HG02623 (cell line): ENCODE data around the gene CST4.
A peak's percentile ranks its signal among the peaks of the same experiment; 100 is the strongest.
"Not testable (repeated sequence)": the region's sequence is repeated elsewhere in the genome, so short reads cannot be mapped to it uniquely, and the experiment has no call there.

Experiments used
- ATAC-seq: cut with Tn5 transposase; IDR thresholded peaks from one replicate; pipeline ENCODE4 v1.9.1; 2021; ENCODE audit warnings: moderate library complexity; ENCODE audit not compliant: unreplicated experiment

The CST4 gene

DNA sequence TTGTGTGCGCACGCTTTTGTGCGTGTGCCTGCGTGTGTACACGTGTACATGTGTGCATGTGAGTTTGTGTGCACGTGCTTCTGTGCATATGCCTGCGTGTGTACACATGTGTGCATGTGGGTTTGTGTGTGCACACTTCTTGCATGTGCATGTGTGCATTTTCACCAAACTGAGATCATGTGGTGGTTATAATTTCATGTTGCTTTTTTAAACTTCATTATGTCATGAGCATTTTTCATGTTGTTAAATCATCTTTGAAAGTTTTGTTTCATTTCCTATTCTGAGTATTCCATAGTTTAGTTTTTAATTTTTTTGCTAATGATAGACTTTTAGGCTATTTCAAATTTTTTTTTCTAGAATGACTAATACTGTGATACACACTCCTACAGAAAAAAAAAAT is 44.7 kb downstream of the CST4 start:
- ATAC-seq, result no peak

DNA sequence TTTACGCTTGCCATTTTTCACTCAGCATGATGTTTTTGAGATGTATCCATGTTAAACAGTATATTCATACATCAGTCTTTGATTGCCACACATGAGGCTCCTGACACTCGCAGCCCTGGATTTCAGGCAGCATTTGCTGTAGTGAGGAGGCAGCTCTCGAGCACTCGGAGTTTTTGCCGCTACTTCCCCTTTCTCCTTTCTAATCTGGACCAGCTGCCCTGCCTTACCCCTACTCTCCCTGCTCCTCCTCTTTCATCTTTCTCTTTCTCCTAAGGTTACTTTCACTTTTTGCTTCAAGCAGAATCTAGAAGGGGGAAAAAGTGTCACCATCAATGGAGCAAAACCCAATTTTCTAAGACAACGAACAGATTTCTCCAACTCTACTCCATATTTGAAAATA is 45.2 kb downstream of the CST4 start:
- ATAC-seq, result no peak

DNA sequence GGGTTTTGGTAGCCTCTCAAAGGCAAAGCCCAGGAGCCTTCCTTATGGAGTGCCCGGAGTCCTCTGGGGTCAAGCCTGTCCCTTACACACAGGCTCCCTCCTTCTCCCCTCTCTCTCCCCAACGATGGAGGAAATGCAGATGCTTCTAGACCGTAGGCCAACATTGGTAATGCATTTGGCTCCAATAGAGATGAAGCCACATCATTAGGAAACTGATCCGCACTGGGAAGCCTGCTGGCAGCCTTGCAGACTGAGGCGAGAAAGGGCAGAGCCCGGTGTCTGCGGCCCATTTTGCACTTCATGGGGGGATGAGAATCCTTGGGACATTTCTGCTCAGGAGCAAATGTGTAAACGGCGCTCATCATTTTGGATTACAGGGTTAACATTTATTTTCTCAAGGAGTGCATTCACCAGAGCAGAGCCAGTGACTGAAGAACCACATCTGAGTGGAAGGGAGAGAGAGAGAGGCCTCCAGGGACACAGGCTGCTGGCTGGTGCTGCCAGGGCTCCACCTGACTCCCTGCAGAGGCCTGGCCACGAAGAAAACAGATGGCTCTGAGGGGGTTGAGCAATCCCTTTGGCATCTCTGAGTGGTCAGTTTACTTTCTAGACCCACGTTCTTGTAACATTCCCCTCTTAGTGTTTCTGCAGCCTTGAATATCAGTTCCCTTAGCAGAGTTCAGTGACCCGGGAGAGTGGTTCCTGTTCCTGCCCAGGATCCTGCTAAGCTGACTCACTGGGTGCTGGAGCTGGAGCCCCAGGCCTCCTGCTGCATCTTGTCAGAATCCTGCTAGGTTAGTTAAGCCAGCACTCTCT is 46.7 kb downstream of the CST4 start:
- no peak for ATAC-seq

DNA sequence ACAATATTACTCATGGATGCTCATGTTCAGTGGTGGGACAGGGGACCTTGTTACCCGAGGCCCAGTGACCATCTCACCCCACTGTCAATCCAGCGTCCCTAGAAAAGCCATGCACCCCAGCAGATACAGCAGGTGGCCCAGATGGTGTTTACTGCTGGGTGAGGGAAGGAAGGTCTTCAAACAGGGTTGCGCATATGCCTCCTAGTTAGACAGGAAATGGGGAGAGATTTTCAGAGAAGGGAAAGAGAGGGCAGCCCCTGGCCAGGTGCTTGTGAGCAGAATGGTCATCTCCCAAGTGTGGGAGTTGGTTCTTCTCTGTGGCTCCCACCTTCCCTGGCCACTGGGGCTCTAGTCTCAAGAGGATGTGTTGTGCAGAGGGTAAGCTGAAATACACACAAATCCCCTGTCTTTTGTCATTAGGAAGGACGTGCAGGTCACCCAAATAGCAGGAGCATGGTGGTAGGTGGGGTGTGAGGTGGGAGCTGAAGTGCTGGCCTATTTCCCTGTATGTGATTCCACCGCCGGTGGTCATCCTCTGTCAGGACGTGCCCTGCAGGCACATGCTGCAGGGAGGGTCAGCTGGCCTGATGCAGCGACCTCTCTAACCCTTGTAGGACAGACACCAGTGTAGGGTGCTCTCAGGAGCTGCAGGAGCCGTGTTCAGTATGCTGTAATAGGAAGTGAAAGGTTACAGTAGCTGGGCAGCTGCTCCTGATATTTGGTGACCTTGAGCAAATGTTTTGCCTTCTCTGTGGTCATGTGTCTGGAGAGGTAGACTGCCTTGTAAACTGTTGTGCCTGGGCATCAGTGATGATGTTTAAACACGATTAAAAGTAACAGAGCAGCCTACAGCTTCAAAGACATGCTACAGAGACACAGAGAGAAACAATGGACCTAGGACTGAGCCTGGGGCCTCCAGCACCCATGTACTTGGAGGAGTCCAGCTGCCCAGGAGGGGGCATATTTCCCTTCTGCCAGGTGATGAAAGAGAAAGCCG is 47.9 kb downstream of the CST4 start:
- no peak for ATAC-seq

DNA sequence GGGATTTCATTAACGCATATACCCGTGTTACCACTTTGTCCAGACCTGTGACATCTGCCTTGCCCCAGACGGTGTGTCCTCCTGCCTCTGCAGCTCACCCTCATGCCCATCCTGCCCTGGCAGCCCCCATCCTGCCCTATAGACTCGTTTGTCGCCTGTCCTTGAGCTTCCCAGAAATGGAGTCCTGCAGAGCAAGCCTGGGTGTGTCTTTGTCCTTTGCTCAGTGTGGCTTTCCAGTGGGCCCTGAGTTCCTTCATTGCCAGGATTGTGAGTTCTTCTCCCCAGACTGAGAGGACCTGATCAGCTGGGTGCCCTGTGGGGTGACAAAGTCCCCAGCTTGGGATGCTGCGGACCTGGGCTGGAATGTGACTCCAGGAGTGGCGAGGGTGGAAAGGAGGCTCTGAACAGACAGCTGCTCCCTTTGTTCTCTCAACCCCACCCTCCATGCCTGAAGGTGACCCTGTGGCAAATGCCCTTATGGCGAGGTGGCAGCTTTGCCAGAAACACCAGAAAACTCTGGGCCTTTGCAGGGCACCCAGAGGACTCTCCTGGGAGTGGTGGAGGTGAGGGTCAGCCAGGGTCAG is 48.7 kb downstream of the CST4 start:
- ATAC-seq, result no peak

DNA sequence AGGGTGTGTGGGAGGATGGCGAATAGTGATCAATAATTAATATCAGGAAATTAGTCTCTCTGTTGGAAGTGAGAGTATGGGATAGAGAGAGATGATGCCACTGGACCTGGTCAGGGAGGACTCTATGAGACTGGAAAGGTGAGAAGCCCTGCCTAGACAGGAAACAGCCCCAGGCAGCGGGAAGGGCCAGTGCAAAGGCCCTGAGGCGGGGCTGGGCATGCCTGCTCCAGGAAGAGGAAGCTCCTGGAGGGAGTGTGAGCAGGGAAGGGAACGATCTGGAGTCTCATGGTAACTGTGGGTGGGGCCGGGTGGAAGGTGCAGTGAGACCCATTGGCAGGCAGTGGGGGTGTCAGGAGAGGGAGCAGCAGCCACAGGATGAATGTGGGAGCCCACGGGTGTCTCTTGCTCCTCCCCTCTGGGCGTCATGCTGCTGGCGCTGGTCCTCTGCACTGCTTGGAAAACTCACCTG is 49.3 kb downstream of the CST4 start:
- no peak for ATAC-seq

DNA sequence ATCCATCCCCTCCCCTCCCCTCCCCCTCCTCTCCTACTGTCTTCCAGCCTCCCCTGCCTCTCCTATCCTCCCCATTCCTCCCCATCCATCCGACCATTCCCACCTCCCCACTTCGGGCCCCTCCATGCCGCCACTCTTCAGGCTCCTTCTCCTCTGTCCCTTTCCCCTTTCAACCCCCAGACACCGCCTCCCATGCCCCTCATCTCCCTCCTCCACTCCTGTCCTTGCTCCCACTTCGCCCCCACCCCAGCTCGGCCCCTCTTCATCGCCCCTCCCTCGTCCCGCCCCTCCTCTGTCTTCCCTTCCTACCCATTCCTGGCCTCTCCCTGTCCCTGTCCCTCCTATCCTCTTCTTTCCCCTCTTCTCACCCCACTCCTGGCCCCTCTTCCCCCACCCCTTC is 50.5 kb downstream of the CST4 start:
- ATAC-seq, result no peak

DNA sequence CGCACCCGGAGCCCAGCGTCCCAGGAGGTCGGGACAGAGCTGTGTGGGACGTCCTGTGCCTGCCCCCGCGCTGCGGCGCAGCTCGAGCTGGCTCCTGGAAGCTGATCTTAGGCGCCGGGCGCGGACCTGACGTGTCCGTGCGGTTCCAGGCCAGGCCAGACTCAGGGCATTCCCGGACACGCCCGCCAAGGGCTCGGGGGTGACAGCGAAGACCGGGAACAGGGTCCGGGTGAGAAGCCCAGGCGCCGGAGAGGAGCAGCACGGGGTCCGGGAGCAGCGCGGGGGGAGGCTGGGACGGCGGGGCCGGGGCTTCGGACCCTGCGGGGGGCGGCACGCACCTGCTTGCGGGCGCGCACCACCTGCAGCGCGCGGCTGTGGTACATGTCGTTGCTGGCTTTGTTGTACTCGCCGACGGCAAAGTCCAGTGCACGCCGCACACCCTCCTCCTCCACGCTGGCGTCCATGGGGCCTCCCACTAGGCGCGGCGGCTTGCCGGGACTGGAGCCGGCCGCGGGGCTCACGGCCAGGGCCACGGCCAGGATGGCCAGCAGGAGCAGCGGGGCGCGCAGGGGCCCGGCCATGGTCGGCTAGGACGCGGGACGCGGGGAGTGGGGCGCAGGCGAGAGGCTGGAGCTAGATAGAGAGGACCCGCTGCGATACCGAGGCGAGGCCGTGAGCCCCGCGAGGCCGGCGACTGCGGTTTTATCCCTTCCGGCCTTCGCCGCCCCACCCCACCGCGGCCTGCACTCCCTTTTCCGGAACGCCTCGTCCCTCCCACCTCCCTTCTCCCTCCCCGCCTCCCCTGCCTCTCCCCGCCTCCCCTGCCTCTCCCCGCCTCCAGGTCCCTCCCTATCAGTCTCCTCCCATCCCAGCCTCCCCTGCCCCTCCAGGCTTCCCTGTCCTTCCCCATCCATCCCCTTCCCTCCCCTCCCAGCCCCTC is 51.3 kb downstream of the CST4 start, which contains the start of gene CST3:
CST3 (minus strand) TSS at position 674 of the 940 bp plus-strand sequence; CDS start at position 581, 93 bp downstream.
- peak; percentile 65 for ATAC-seq

DNA sequence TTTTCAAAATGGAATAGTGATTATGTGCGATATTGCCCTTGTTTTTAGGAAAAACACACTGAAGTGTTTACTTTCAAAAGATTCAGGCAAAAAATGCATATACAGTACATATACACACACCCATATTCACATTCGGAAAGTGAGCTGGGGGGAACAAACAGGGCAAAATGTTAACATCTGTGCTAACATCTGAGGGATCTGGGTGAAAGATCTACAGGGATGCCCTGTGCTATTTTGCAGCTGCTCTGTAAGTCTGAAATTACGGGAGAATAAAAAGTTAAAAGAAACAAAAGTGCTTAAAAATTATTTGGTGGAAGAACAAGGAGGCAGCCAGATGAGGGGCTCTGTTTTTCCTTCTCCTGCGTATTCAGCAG is 51.9 kb downstream of the CST4 start:
- ATAC-seq, result no peak

DNA sequence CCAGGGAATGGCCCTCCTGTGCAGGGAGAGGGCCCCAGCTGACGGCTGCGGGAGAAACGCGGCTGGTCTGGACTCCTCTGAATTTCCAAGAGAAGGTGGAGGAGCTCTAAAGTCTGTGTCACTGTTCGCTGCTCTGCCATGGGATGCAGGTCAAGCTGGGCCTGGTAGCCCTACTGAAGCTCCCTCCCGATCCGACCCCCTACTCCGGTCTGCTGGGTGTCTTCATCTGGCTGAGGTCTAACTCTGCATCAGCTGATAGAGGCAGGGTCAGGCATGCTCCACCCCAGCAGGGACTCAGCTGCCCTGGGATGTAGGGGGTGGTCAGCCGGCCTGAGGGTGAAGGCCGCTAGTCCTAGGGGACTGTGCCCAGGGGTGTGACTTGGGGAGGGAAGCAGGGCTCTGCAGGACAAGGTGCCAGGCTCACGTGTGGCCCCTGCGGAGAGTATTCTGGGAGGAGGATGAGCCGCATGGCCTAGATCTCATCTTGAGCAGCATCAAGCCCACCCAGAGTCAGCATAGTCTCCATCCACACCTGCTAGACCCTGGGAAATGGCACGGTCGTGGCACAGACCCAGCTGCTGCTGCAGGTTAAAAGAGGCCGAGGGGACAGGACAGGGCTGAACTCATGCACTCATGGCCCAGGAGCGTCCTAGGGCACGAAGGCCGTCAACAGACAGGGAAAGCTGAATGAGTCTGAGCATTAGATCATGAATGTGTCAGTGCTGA is 52.5 kb downstream of the CST4 start:
- no peak for ATAC-seq

DNA sequence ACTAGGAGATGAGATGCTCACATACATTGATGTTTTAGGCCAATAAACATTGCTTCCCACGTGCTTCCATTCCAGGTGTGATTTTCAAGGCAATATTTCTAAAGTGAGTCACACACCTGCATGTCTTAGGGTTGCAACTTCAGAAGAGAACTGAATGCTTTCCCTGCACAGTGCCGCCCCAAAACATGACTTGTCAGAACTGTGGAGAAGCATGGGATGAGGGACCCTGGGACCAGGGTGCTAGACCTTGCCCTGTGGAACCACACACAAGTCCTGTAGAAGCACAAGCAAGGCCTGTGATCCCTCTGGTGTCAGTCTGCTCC is 53.1 kb downstream of the CST4 start:
- not testable (repeated sequence) for ATAC-seq
